Upper lobe of right lung (tissue), 1 donor: ENCODE measurements around the gene GTPBP10. TPM values are rescaled to one million over a fixed set of nuclear protein-coding genes. Genes with fewer than 3 reads are reported as not detected.

Experiments
- ATAC-seq: fragments of 200-7000 bp; cut with Tn5 transposase; one replicate; pipeline ENCODE4 v1.9.1; 2020; ENCODE audit warnings: mild to moderate bottlenecking, moderate library complexity
- DNase-seq: peaks from one replicate; pipeline ENCODE4 v3.0.0-alpha.2; 2020
- H3K27ac ChIP-seq: fragments of 200-600 bp; one replicate; pipeline ENCODE4 v1.8.0; 2022
- H3K27me3 ChIP-seq: fragments of 200-600 bp; one replicate; pipeline ENCODE4 v1.8.0; 2022; ENCODE audit warnings: mild to moderate bottlenecking
- H3K36me3 ChIP-seq: fragments of 200-600 bp; one replicate; pipeline ENCODE4 v1.8.0; 2022
- H3K4me1 ChIP-seq: fragments of 200-600 bp; one replicate; pipeline ENCODE4 v1.8.0; 2022
- H3K4me3 ChIP-seq: fragments of 200-600 bp; one replicate; pipeline ENCODE4 v1.8.0; 2022; ENCODE audit warnings: mild to moderate bottlenecking
- H3K9me3 ChIP-seq: fragments of 200-600 bp; one replicate; pipeline ENCODE4 v1.8.0; 2022
- CTCF ChIP-seq: fragments of 200-600 bp; IDR thresholded peaks from one replicate; pipeline ENCODE4 v1.8.0; 2022; ENCODE audit warnings: antibody characterized with exemption
- intact Hi-C: fragments of 100-400 bp; cut with DNase I; formaldehyde crosslinking; loops from one replicate; pipeline ENCODE4 v1.11.0; 2022
- total RNA-seq: library from RNA; stranded (reverse); fragmentation: NEBNext Ultra II Directional; extraction: Animal tissue kit (Norgen Biotek cat#: 25700); gene quantifications from one replicate; pipeline ENCODE4 v1.2.1, GENCODE V29; 2021
- donor health status: DM: no; HTN: yes; CAD: no; lungs with severe emphysema.

GTPBP10 gene
- total RNA-seq, 1 donor from 2014 or later = 19.9 TPM

GRCh38 chr7:90312745-90313144 lies 33.8 kb upstream of the GTPBP10 start:
- ATAC-seq (no peak), DNase-seq (no peak)
- Histone ChIP-seq H3K36me3 (no peaks in the 10 kb centered on the region), H3K4me3 (no peak overlapping the region), H3K27me3 (peaks cover 2% of the 10 kb centered on the region), H3K4me1 (no peaks in the 10 kb centered on the region), H3K9me3 (no peaks in the 10 kb centered on the region), H3K27ac (no peak overlapping the region)
- intact Hi-C loops = no loop called here
- TF ChIP-seq CTCF = no peak

- Histone ChIP-seq H3K4me1 (no peaks in the 10 kb centered on the region), H3K27me3 (peaks cover 5% of the 10 kb centered on the region)
Measured at GRCh38 chr7:90313907-90314306, 32.6 kb upstream of the GTPBP10 start.

GRCh38 chr7:90320014-90320413 lies 26.5 kb upstream of the GTPBP10 start:
- no peak for TF ChIP-seq CTCF
- no peak overlapping the region for H3K4me3 ChIP-seq
- DNase-seq (no peak), ATAC-seq (no peak)
- H3K9me3 ChIP-seq = no peaks in the 10 kb centered on the region
- intact Hi-C loops = no loop called here
- H3K4me1 ChIP-seq = no peaks in the 10 kb centered on the region
- H3K27ac ChIP-seq = no peak overlapping the region
- peaks cover 42% of the 10 kb centered on the region for H3K27me3 ChIP-seq
- H3K36me3 ChIP-seq = no peaks in the 10 kb centered on the region

More at GRCh38 chr7:90313907-90314306, 32.6 kb upstream of the GTPBP10 start:
- ATAC-seq (no peak), DNase-seq (no peak)
- H3K4me3 ChIP-seq = no peak overlapping the region
- no peaks in the 10 kb centered on the region for H3K9me3 ChIP-seq
- no peak for TF ChIP-seq CTCF
- intact Hi-C loops = no loop called here
- no peak overlapping the region for H3K27ac ChIP-seq
- H3K36me3 ChIP-seq = no peaks in the 10 kb centered on the region

- H3K36me3 ChIP-seq = no peaks in the 10 kb centered on the region
- H3K27me3 ChIP-seq = peaks cover 46% of the 10 kb centered on the region
- DNase-seq (no peak), ATAC-seq (no peak)
- H3K4me3 ChIP-seq = no peak overlapping the region
- TF ChIP-seq CTCF = no peak
- no peaks in the 10 kb centered on the region for H3K4me1 ChIP-seq
- no peaks in the 10 kb centered on the region for H3K9me3 ChIP-seq
- H3K27ac ChIP-seq = no peak overlapping the region
- intact Hi-C loops = no loop called here
Measured at GRCh38 chr7:90320418-90320800, 26.1 kb upstream of the GTPBP10 start.

- DNase-seq (no peak), ATAC-seq (peak; percentile 55)
- H3K4me3 ChIP-seq = no peak within 1 kb of the TSS
- no peaks in the 10 kb centered on the region for H3K4me1 ChIP-seq
- no peak for TF ChIP-seq CTCF
- intact Hi-C loops = no loop called here
- peaks cover 51% of the 10 kb centered on the region for H3K27me3 ChIP-seq
- no peaks in the 10 kb centered on the region for H3K9me3 ChIP-seq
- no peak within 1 kb of the TSS for H3K27ac ChIP-seq
- no peaks in the 10 kb centered on the region for H3K36me3 ChIP-seq
Measured at GRCh38 chr7:90320801-90321494, 25.6 kb upstream of the GTPBP10 start, which contains the start of gene FAM237B. Gene FAM237B (minus strand): TSS chr7:90321304. CDS start chr7:90319748, 1,556 bp downstream.

- H3K36me3 ChIP-seq = no peaks in the 10 kb centered on the region
- H3K4me3 ChIP-seq = no peak overlapping the region
- H3K27me3 ChIP-seq = peaks cover 48% of the 10 kb centered on the region
- H3K27ac ChIP-seq = no peak overlapping the region
- no peak for DNase-seq
- H3K9me3 ChIP-seq = no peaks in the 10 kb centered on the region
- intact Hi-C loops = no loop called here
- TF ChIP-seq CTCF = no peak
- ATAC-seq = no peak
- H3K4me1 ChIP-seq = no peaks in the 10 kb centered on the region
Measured at GRCh38 chr7:90322837-90323236, 23.7 kb upstream of the GTPBP10 start.
